Cardiac muscle cell (in vitro differentiated cells and primary cell): ENCODE measurements around the gene TTC22. TPM values are rescaled to one million over a fixed set of nuclear protein-coding genes. Genes with fewer than 3 reads are reported as not detected.

Source experiments
- DNase-seq, 2 donors: peaks; one replicate each; pipeline versions ENCODE4 v3.0.0 to v3.0.0-alpha.2; 2010 to 2017; ENCODE audit warnings: low read depth in 1 of 2, low spot score in 1 of 2
- H3K27ac ChIP-seq: fragments of 200-600 bp; sonication (generic); 2 replicates; pipeline ENCODE4 v1.5.1; 2016
- H3K27me3 ChIP-seq: fragments of 200-600 bp; sonication (generic); 2 replicates; pipeline ENCODE4 v1.6.0; 2016; ENCODE audit warnings: control low read depth
- H3K36me3 ChIP-seq: fragments of 200-600 bp; sonication (generic); 2 replicates; pipeline ENCODE4 v1.5.1; 2016; ENCODE audit warnings: control low read depth
- H3K4me1 ChIP-seq: fragments of 200-600 bp; sonication (generic); 2 replicates; pipeline ENCODE4 v1.8.1; 2017; ENCODE audit warnings: low read depth, mild to moderate bottlenecking, mixed run types
- H3K4me3 ChIP-seq: fragments of 200-600 bp; sonication (generic); 2 replicates; pipeline ENCODE4 v1.5.1; 2016; ENCODE audit warnings: mild to moderate bottlenecking
- H3K9me3 ChIP-seq: fragments of 200-600 bp; sonication (generic); 2 replicates; pipeline ENCODE4 v1.5.1; 2017; ENCODE audit warnings: low read depth, mild to moderate bottlenecking, control low read depth
- polyA plus RNA-seq: library from polyadenylated mRNA; unstranded; fragments of >200 nt; fragmentation: Nextera tagmentation; extraction: Ambion mirVana; gene quantifications from 2 replicates; pipeline ENCODE4 v1.2.1, GENCODE V29; 2016
- total RNA-seq: library from RNA; depleted of rRNA; stranded (reverse); fragments of >200 nt; gene quantifications from 2 replicates; pipeline ENCODE4 v1.2.3, GENCODE V29; 2016
- TF ChIP-seq, protein P1 (sequence below): IDR thresholded peaks from 2 replicates; pipeline ENCODE4 v1.5.1; 2012; ENCODE audit warnings: low read depth, mild to moderate bottlenecking, low read length

Gene TTC22
- total and polyA plus RNA-seq, 2 experiments from 2014 or later, result not detected

- peaks cover 17% of the 10 kb centered on the region for H3K27me3 ChIP-seq
- H3K4me1 ChIP-seq, result no peaks in the 10 kb centered on the region
- TF ChIP-seq, protein P1, sequence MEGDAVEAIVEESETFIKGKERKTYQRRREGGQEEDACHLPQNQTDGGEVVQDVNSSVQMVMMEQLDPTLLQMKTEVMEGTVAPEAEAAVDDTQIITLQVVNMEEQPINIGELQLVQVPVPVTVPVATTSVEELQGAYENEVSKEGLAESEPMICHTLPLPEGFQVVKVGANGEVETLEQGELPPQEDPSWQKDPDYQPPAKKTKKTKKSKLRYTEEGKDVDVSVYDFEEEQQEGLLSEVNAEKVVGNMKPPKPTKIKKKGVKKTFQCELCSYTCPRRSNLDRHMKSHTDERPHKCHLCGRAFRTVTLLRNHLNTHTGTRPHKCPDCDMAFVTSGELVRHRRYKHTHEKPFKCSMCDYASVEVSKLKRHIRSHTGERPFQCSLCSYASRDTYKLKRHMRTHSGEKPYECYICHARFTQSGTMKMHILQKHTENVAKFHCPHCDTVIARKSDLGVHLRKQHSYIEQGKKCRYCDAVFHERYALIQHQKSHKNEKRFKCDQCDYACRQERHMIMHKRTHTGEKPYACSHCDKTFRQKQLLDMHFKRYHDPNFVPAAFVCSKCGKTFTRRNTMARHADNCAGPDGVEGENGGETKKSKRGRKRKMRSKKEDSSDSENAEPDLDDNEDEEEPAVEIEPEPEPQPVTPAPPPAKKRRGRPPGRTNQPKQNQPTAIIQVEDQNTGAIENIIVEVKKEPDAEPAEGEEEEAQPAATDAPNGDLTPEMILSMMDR, result no peak
- DNase-seq, result peak in 1 of 2 donors; percentile 36
- no peaks in the 10 kb centered on the region for H3K9me3 ChIP-seq
- no peak overlapping the region for H3K4me3 ChIP-seq
- H3K27ac ChIP-seq, result no peak overlapping the region
- no peaks in the 10 kb centered on the region for H3K36me3 ChIP-seq
Measured at GRCh38 chr1:54798769-54799641, 2.1 kb downstream of the TTC22 start.

DNA sequence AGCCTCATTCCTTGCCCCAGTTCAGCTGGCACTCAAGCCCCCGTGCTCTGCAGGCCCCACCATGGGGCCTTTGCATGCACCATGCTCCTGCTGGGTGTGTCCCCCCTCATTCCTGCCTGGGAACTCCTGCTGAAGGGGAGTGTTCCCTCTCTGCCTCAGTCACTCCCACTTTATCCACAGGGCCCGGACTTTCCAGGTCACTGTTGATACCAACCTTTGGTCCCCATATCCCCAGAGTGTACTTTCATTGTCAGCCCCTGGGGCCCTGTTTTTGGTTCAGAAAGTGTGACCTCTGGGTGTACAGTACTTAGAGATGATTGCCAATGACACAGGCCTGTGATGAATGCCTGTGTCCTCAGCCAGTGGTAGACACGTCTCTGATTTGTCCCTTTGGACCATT, 2.9 kb downstream of the TTC22 start:
- no peak overlapping the region for H3K27ac ChIP-seq
- no peak overlapping the region for H3K4me3 ChIP-seq
- DNase-seq, result no peak
- no peaks in the 10 kb centered on the region for H3K36me3 ChIP-seq
- H3K4me1 ChIP-seq, result no peaks in the 10 kb centered on the region
- H3K27me3 ChIP-seq, result peaks cover 17% of the 10 kb centered on the region
- H3K9me3 ChIP-seq, result no peaks in the 10 kb centered on the region
- TF ChIP-seq, protein P1, result no peak

DNA sequence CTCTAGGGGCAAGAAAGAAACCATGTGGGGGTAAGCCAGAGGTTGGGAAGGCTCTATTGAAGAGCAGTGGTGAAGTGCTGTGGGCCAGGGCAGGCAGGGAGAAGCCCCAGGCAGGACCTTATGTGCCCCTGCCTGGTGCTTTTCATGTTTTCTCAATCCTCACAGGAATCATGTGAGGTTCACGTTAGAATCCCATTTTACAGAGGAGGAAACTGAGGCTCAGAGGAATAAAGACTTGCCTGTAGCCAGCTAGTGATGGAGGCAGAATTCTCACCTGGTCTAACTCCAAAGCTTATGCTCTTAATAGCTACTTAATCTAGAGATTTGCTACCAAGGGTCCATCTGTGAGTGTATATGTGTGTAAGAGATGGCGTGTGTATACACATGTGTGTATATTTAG, 4.2 kb downstream of the TTC22 start:
- Histone ChIP-seq H3K27ac (no peak overlapping the region), H3K4me1 (no peaks in the 10 kb centered on the region), H3K9me3 (no peaks in the 10 kb centered on the region), H3K27me3 (peaks cover 16% of the 10 kb centered on the region), H3K4me3 (no peak overlapping the region), H3K36me3 (no peaks in the 10 kb centered on the region)
- TF ChIP-seq, protein P1, result no peak
- DNase-seq, result no peak

DNA sequence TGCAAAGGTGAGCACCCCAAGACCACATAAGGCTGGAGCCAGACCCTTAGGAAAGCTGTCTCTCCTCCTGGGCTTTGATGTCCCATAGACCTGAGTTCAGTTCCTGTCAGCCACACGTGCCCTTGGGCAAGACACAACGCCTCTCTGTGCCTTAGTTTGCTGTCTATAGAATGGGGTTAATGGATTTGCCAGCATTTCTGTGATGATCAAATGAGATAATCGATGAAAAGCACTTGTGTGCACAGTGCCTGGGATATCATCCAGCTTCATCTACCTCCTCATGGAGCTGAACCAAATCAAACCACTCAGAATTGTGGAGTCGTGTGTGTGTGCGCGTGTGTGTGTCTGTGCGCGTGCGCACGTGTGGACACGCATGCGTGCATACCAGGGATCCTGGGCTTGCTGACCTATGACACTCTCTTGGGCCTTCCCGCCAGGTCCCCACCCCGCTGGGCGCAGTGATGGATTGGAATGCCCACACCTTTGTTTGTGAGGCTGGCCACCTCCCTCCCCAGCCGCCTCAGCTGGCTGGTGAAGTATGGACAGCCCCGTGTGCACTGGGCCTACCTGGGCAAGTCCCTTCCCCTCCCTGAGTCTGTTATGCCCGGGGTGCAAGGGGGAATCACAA, 5.2 kb downstream of the TTC22 start:
- DNase-seq, result no peak
- Histone ChIP-seq H3K27ac (no peak overlapping the region), H3K36me3 (no peaks in the 10 kb centered on the region), H3K4me1 (no peaks in the 10 kb centered on the region), H3K4me3 (no peak overlapping the region), H3K9me3 (no peaks in the 10 kb centered on the region), H3K27me3 (peaks cover 6% of the 10 kb centered on the region)
- TF ChIP-seq, protein P1, result no peak

DNA sequence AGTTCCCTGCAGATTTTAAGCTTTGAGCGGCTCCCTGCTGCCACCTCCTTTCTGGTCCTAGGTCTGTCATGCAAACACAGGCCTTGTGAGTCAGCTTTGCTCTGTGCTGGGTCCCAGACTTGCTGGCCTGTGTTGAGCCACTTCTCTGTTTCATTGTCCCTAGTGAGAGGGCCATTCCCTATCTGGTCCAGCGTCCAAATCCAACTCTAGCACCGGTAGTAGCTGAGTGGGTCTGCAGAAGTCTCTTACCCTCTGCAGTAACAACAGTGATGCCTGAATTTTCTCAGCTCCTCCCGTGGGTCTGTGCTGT, 5.8 kb downstream of the TTC22 start:
- H3K27ac ChIP-seq, result no peak overlapping the region
- TF ChIP-seq, protein P1, result no peak
- H3K4me3 ChIP-seq, result no peak overlapping the region

More for the DNA sequence above, 5.8 kb downstream of the TTC22 start:
- H3K4me1 ChIP-seq, result no peaks in the 10 kb centered on the region
- H3K27me3 ChIP-seq, result peaks cover under 1% of the 10 kb centered on the region
- peak in 1 of 2 donors; percentile 13 for DNase-seq
- H3K9me3 ChIP-seq, result no peaks in the 10 kb centered on the region
- no peaks in the 10 kb centered on the region for H3K36me3 ChIP-seq
